Measurements from ENCODE around the gene PRR5. TPM values are rescaled to one million over a fixed set of nuclear protein-coding genes. Genes with fewer than 3 reads are reported as not detected.
A peak's percentile ranks its signal among the peaks of the same experiment; 100 is the strongest.

The PRR5 gene
- total RNA-seq, 2 experiments from 2014 or later = 29.0 to 31.6 TPM

DNA sequence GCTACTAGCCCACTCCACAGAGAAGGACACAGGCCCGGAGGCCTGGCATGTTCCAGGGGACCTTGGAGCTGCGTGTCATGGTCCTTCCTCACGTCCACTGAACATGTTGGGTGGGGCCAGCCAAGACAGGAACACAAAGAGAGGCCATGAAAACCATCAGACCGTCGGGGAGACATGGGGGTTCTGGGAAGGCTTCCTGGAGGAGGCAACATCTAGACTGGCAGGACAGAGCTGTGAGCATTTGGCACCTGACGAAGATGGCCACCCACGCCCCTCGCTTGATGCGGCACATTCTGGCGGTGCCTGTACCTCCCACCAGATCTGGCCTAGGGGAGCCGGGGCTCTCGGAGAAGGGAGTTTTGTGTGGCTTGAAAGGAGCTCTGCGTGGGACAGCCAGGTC lies 25.7 kb downstream of the PRR5 start:
- CTCF ChIA-PET = no interaction called here
- Histone ChIP-seq H3K27ac (ENCODE audit: low read depth in 1 of 2, low read length in 2 of 2) (no peak overlapping the region), H3K4me1 (ENCODE audit: insufficient read depth, low read length) (peaks cover 13% of the 10 kb centered on the region), H3K4me3 (ENCODE audit: low read length) (no peak overlapping the region), H3K36me3 (ENCODE audit: insufficient read depth, low read length) (peaks cover 42% of the 10 kb centered on the region), H3K9me3 (ENCODE audit: control insufficient read depth in 1 of 2, insufficient read depth in 1 of 2, low read length in 2 of 2) (peaks cover 0 to 6% of the 10 kb centered on the region in 2 experiments), H3K27me3 (ENCODE audit: control insufficient read depth in 1 of 2, insufficient read depth in 2 of 2, low read length in 2 of 2) (no peaks in the 10 kb centered on the region)
- POLR2A ChIA-PET = no interaction called here
- TF ChIP-seq, protein P1, sequence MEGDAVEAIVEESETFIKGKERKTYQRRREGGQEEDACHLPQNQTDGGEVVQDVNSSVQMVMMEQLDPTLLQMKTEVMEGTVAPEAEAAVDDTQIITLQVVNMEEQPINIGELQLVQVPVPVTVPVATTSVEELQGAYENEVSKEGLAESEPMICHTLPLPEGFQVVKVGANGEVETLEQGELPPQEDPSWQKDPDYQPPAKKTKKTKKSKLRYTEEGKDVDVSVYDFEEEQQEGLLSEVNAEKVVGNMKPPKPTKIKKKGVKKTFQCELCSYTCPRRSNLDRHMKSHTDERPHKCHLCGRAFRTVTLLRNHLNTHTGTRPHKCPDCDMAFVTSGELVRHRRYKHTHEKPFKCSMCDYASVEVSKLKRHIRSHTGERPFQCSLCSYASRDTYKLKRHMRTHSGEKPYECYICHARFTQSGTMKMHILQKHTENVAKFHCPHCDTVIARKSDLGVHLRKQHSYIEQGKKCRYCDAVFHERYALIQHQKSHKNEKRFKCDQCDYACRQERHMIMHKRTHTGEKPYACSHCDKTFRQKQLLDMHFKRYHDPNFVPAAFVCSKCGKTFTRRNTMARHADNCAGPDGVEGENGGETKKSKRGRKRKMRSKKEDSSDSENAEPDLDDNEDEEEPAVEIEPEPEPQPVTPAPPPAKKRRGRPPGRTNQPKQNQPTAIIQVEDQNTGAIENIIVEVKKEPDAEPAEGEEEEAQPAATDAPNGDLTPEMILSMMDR (IDR thresholded peaks at IDR 0.05) = no peak
- intact Hi-C loops (cut with DNase I, micrococcal nuclease) = no loop called here
- ATAC-seq (ENCODE audit: poor library complexity) (no peak), DNase-seq (no peak)
- H3K4me3 Mint-ChIP-seq = no peak overlapping the region
- H3K4me1 Mint-ChIP-seq (ENCODE audit: low read depth) = no peaks in the 10 kb centered on the region
- no peaks in the 10 kb centered on the region for H3K9me3 Mint-ChIP-seq
- H3K27me3 Mint-ChIP-seq = no peaks in the 10 kb centered on the region
- H3K27ac Mint-ChIP-seq = no peak overlapping the region
- H3K36me3 Mint-ChIP-seq (ENCODE audit: low read depth) = peaks cover 15% of the 10 kb centered on the region

GRCh38 chr22:44728761-44729324 lies 26.8 kb downstream of the PRR5 start:
- Mint-ChIP-seq H3K36me3 (ENCODE audit: low read depth) (peaks cover 13% of the 10 kb centered on the region), H3K27me3 (no peaks in the 10 kb centered on the region), H3K9me3 (no peaks in the 10 kb centered on the region), H3K4me3 (no peak overlapping the region), H3K4me1 (ENCODE audit: low read depth) (no peaks in the 10 kb centered on the region), H3K27ac (peak overlapping the region; percentile 42)
- DNase-seq (no peak), ATAC-seq (ENCODE audit: poor library complexity) (no peak)
- POLR2A ChIA-PET = no interaction called here
- CTCF ChIA-PET = no interaction called here
- TF ChIP-seq, protein P1 (IDR thresholded peaks at IDR 0.05) = no peak
- peaks cover 13% of the 10 kb centered on the region for H3K4me1 ChIP-seq (ENCODE audit: insufficient read depth, low read length)
- H3K4me3 ChIP-seq (ENCODE audit: low read length) = no peak overlapping the region
- peaks cover 40% of the 10 kb centered on the region for H3K36me3 ChIP-seq (ENCODE audit: insufficient read depth, low read length)
- H3K27me3 ChIP-seq (ENCODE audit: control insufficient read depth in 1 of 2, insufficient read depth in 2 of 2, low read length in 2 of 2) = no peaks in the 10 kb centered on the region
- peaks cover 0 to 6% of the 10 kb centered on the region in 2 experiments for H3K9me3 ChIP-seq (ENCODE audit: control insufficient read depth in 1 of 2, insufficient read depth in 1 of 2, low read length in 2 of 2)
- no peak overlapping the region for H3K27ac ChIP-seq (ENCODE audit: low read depth in 1 of 2, low read length in 2 of 2)
- intact Hi-C loops (cut with DNase I, micrococcal nuclease) = no loop called here

DNA sequence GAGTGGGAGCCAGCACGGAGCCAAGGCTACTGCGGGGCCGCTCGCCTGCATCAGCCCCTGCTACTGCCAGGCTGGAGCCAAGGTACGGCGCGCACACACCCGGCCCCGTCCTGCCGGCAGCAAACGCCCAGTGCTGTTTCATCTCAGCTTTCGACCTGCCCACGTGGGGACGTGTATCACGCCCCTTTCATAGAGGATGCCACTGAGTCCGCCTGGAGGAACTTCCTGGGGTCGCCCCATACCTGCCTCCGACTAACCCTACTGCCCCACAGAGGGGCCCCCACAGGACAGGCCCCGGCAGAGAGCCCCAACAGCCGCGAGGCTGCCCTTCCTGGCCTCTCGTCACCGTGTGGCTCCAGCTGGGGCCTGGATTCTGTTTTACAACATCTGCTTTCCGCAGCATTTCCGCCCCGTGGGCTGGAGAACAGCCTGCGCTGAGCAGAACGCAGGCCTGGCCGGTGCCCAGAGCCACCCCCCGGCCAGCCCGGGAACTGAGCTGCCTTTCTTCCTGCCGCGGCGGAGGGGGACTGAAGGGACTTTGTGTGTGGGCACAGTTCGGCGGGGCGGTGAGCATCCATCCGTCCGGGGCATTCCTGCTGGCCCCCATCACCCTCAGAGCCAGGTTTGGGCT lies 27.5 kb downstream of the PRR5 start:
- Histone ChIP-seq H3K4me1 (ENCODE audit: insufficient read depth, low read length) (peaks cover 13% of the 10 kb centered on the region), H3K36me3 (ENCODE audit: insufficient read depth, low read length) (peaks cover 39% of the 10 kb centered on the region), H3K9me3 (ENCODE audit: control insufficient read depth in 1 of 2, insufficient read depth in 1 of 2, low read length in 2 of 2) (peaks cover 0 to 6% of the 10 kb centered on the region in 2 experiments), H3K27ac (ENCODE audit: low read depth in 1 of 2, low read length in 2 of 2) (no peak overlapping the region), H3K27me3 (ENCODE audit: control insufficient read depth in 1 of 2, insufficient read depth in 2 of 2, low read length in 2 of 2) (no peaks in the 10 kb centered on the region), H3K4me3 (ENCODE audit: low read length) (no peak overlapping the region)
- Mint-ChIP-seq H3K27me3 (no peaks in the 10 kb centered on the region), H3K27ac (peak overlapping the region; percentile 42), H3K9me3 (no peaks in the 10 kb centered on the region), H3K4me3 (no peak overlapping the region), H3K4me1 (ENCODE audit: low read depth) (no peaks in the 10 kb centered on the region), H3K36me3 (ENCODE audit: low read depth) (peaks cover 6% of the 10 kb centered on the region)
- POLR2A ChIA-PET = no interaction called here
- TF ChIP-seq, protein P1 (IDR thresholded peaks at IDR 0.05) = no peak
- CTCF ChIA-PET = no interaction called here
- DNase-seq = peak in 2 of 14 experiments; percentile 13 to 30
- peak; percentile 28 for ATAC-seq (ENCODE audit: poor library complexity)
- intact Hi-C loops (cut with DNase I, micrococcal nuclease) = no loop called here

All from CD4-positive, alpha-beta T cell (primary cell).